GM08714 (cell line): ENCODE results near the gene INS.
"Not testable (repeated sequence)": the region's sequence is repeated elsewhere in the genome, so short reads cannot be mapped to it uniquely, and the experiment has no call there.

Experiments used
- H3K4me3 ChIP-seq: fragments of 200-500 bp; sonication (Bioruptor generic); 2 replicates; pipeline ENCODE4 v1.5.1; 2014; ENCODE audit warnings: mild to moderate bottlenecking, low read length, inconsistent platforms
- ZNF274 ChIP-seq: IDR thresholded peaks from 2 replicates; pipeline ENCODE4 v1.6.1; 2012; ENCODE audit warnings: mild to moderate bottlenecking, low read depth, low read length

The INS gene

GRCh38 chr11:2179516-2179915, 18.5 kb upstream of the INS start:
- no peak overlapping the region for H3K4me3 ChIP-seq
- no peak for TF ChIP-seq ZNF274

GRCh38 chr11:2178906-2179494, 18.0 kb upstream of the INS start:
- TF ChIP-seq ZNF274, result no peak
- no peak overlapping the region for H3K4me3 ChIP-seq

GRCh38 chr11:2178055-2178773, 17.2 kb upstream of the INS start:
- H3K4me3 ChIP-seq, result not testable (repeated sequence)

- no peak for TF ChIP-seq ZNF274
- H3K4me3 ChIP-seq, result no peak overlapping the region
Measured at GRCh38 chr11:2177076-2177475, 16.1 kb upstream of the INS start.

- no peak for TF ChIP-seq ZNF274
- H3K4me3 ChIP-seq, result no peak overlapping the region
Measured at GRCh38 chr11:2176389-2176900, 15.4 kb upstream of the INS start.

- TF ChIP-seq ZNF274, result no peak
- H3K4me3 ChIP-seq, result no peak overlapping the region
Measured at GRCh38 chr11:2175659-2176058, 14.7 kb upstream of the INS start.

- no peak for TF ChIP-seq ZNF274
- no peak overlapping the region for H3K4me3 ChIP-seq
Measured at GRCh38 chr11:2174361-2174760, 13.4 kb upstream of the INS start.

GRCh38 chr11:2173761-2174160, 12.8 kb upstream of the INS start:
- no peak for TF ChIP-seq ZNF274

GRCh38 chr11:2173150-2173693, 12.2 kb upstream of the INS start:
- TF ChIP-seq ZNF274, result no peak

More at GRCh38 chr11:2173761-2174160, 12.8 kb upstream of the INS start:
- no peak overlapping the region for H3K4me3 ChIP-seq

GRCh38 chr11:2172676-2173075, 11.7 kb upstream of the INS start:
- H3K4me3 ChIP-seq, result no peak overlapping the region
- TF ChIP-seq ZNF274, result no peak

More at GRCh38 chr11:2173150-2173693, 12.2 kb upstream of the INS start:
- H3K4me3 ChIP-seq, result no peak overlapping the region

- no peak for TF ChIP-seq ZNF274
- H3K4me3 ChIP-seq, result no peak within 1 kb of the TSS
Measured at GRCh38 chr11:2171591-2172003, 10.6 kb upstream of the INS start, which contains the start of gene TH. Gene TH (minus strand): TSS chr11:2171815. CDS start chr11:2171786, 29 bp downstream.

GRCh38 chr11:2169626-2170570, 8.9 kb upstream of the INS start:
- TF ChIP-seq ZNF274, result no peak
- H3K4me3 ChIP-seq, result no peak overlapping the region

- no peak for TF ChIP-seq ZNF274
- no peak overlapping the region for H3K4me3 ChIP-seq
Measured at GRCh38 chr11:2169005-2169378, 8.0 kb upstream of the INS start.
